Kidney (tissue), 14 donors: ENCODE data around the gene AKAP13. TPM values are rescaled to one million over a fixed set of nuclear protein-coding genes. Genes with fewer than 3 reads are reported as not detected.
A peak's percentile ranks its signal among the peaks of the same experiment; 100 is the strongest.

ENCODE experiments used
- DNase-seq, 5 donors: peaks; one replicate each; pipeline ENCODE4 v3.0.0-alpha.2; 2013 to 2020
- FAIRE-seq: peaks from 2 replicates; lab custom pipeline; 2012; peaks lifted over from hg19 to GRCh38; lab: Jason Lieb, UNC
- H3K27ac ChIP-seq, 2 donors: one replicate each; pipeline ENCODE4 v1.7.0; 2013; ENCODE audit warnings: low read depth in 2 of 2, low read length in 2 of 2, inconsistent platforms in 1 of 2
- H3K27me3 ChIP-seq: one replicate; pipeline ENCODE4 v1.7.1; 2013; ENCODE audit warnings: low read length, inconsistent platforms; ENCODE audit not compliant: control insufficient read depth, insufficient read depth
- H3K36me3 ChIP-seq, 3 donors: one replicate each; pipeline versions ENCODE4 v1.7.0 to v1.7.1; 2013; ENCODE audit warnings: low read length in 3 of 3, control low read depth in 1 of 3, inconsistent platforms in 1 of 3; ENCODE audit not compliant: insufficient read depth in 3 of 3, control insufficient read depth in 2 of 3
- H3K4me1 ChIP-seq, 3 donors: one replicate each; pipeline versions ENCODE4 v1.7.0 to v1.7.1; 2013; ENCODE audit warnings: low read length in 3 of 3, inconsistent platforms in 1 of 3, low read depth in 1 of 3; ENCODE audit not compliant: control insufficient read depth in 2 of 3, insufficient read depth in 2 of 3
- H3K4me3 ChIP-seq, 3 donors: one replicate each; pipeline versions ENCODE4 v1.7.0 to v1.8.1; 2013; ENCODE audit warnings: low read length in 3 of 3, control low read depth in 1 of 3, inconsistent platforms in 1 of 3
- H3K9ac ChIP-seq, 3 donors: one replicate each; pipeline versions ENCODE4 v1.7.0 to v1.7.1; 2013; ENCODE audit warnings: low read length in 3 of 3, control low read depth in 1 of 3, inconsistent platforms in 1 of 3
- H3K9me3 ChIP-seq, 3 donors: one replicate each; pipeline versions ENCODE4 v1.7.0 to v1.7.1; 2013; ENCODE audit warnings: low read length in 3 of 3, control low read depth in 1 of 3, inconsistent platforms in 1 of 3; ENCODE audit not compliant: control insufficient read depth in 2 of 3, insufficient read depth in 1 of 3
- CTCF ChIP-seq: IDR thresholded peaks from 3 replicates; pipeline ENCODE4 v1.5.1; 2012; ENCODE audit warnings: mild to moderate bottlenecking, moderate library complexity, borderline replicate concordance; ENCODE audit not compliant: insufficient read depth; ENCODE audit errors: extremely low read depth
- intact Hi-C: fragments of 100-400 bp; cut with DNase I; formaldehyde crosslinking; loops from one replicate; pipeline ENCODE4 v1.11.1; 2022
- polyA plus RNA-seq: library from polyadenylated mRNA; stranded (reverse); fragments of 350-450 nt; fragmentation: Illumina TruSeq; extraction: RNeasy Lipid Tissue Mini Kit (QIAGEN cat#74804); gene quantifications from one replicate; pipeline ENCODE4 v1.2.3, GENCODE V29; 2014; ENCODE audit warnings: low read depth, low replicate concordance; ENCODE audit not compliant: insufficient read depth
- total RNA-seq: library from RNA; stranded (reverse); fragmentation: NEBNext Ultra II Directional; extraction: Animal tissue kit (Norgen Biotek cat#: 25700); gene quantifications from one replicate; pipeline ENCODE4 v1.2.1, GENCODE V29; 2021
- donor health status: control.
- donor health status: control.
- donor health status: control.
- donor health status: control.
- donor health status: control.
- donor health status: DM: yes; HTN: yes; CAD: no.
- donor health status: Normal renal cell carcinoma (clear cell type).

Gene AKAP13
- total and polyA plus RNA-seq, 2 donors from 2014 or later = 18.8 to 174 TPM

GRCh38 chr15:85581495-85581894, 201.1 kb downstream of the AKAP13 start:
- FAIRE-seq = no peak
- peak overlapping the region; percentile 82 to 92 for H3K27ac ChIP-seq
- intact Hi-C loops = no loop called here
- peaks cover 15 to 41% (median 34%) of the 10 kb centered on the region in 3 donors for H3K4me1 ChIP-seq
- no peak for TF ChIP-seq CTCF
- peak in 2 of 5 donors; percentile 41 to 83 for DNase-seq
- H3K27me3 ChIP-seq = no peaks in the 10 kb centered on the region
- H3K36me3 ChIP-seq = peaks cover 2 to 8% (median 4%) of the 10 kb centered on the region in 3 donors
- H3K4me3 ChIP-seq = peak overlapping the region in 2 of 3 donors; percentile 71 to 88
- H3K9ac ChIP-seq = peak overlapping the region in 2 of 3 donors; percentile 29 to 60
- no peaks in the 10 kb centered on the region for H3K9me3 ChIP-seq

GRCh38 chr15:85582131-85583079, 202.0 kb downstream of the AKAP13 start:
- peak overlapping the region; percentile 82 to 92 for H3K27ac ChIP-seq
- DNase-seq (peak in 4 of 5 donors; percentile 50 to 83 (median 73)), FAIRE-seq (no peak)
- H3K9ac ChIP-seq = peak overlapping the region in 2 of 3 donors; percentile 44 to 56
- H3K36me3 ChIP-seq = peaks cover 2 to 8% (median 4%) of the 10 kb centered on the region in 3 donors
- intact Hi-C loops = no loop called here
- no peak for TF ChIP-seq CTCF
- H3K4me1 ChIP-seq = peaks cover 15 to 41% (median 34%) of the 10 kb centered on the region in 3 donors
- no peaks in the 10 kb centered on the region for H3K27me3 ChIP-seq
- peak overlapping the region; percentile 42 to 88 (median 71) for H3K4me3 ChIP-seq
- H3K9me3 ChIP-seq = no peaks in the 10 kb centered on the region

- intact Hi-C loops = no loop called here
- DNase-seq = no peak
- Histone ChIP-seq H3K27ac (peak overlapping the region; percentile 35 to 92), H3K36me3 (peaks cover 2 to 9% (median 7%) of the 10 kb centered on the region in 3 donors), H3K27me3 (no peaks in the 10 kb centered on the region), H3K9me3 (no peaks in the 10 kb centered on the region), H3K4me3 (peak overlapping the region in 2 of 3 donors; percentile 71 to 88), H3K4me1 (peaks cover 15 to 41% (median 39%) of the 10 kb centered on the region in 3 donors), H3K9ac (peak overlapping the region in 1 of 3 donors; percentile 56)
- FAIRE-seq = no peak
- no peak for TF ChIP-seq CTCF
Measured at GRCh38 chr15:85583442-85583841, 203.0 kb downstream of the AKAP13 start.
